Ishikawa (cell line): ENCODE data around the gene DDX23.
A peak's percentile ranks its signal among the peaks of the same experiment; 100 is the strongest.

Experiments
- CEBPB ChIP-seq: IDR thresholded peaks from 2 replicates; pipeline ENCODE4 v1.6.1; 2012
- CREB1 ChIP-seq: IDR thresholded peaks from 2 replicates; pipeline ENCODE4 v1.6.1; 2012; ENCODE audit warnings: low read depth
- EGR1 ChIP-seq: IDR thresholded peaks from 2 replicates; pipeline ENCODE4 v1.6.1; 2012
- EP300 ChIP-seq: IDR thresholded peaks from 2 replicates; pipeline ENCODE4 v1.6.1; 2012; ENCODE audit warnings: borderline replicate concordance
- FOXM1 ChIP-seq: IDR thresholded peaks from 2 replicates; pipeline ENCODE4 v1.6.1; 2012; ENCODE audit warnings: low read depth, borderline replicate concordance
- NFIC ChIP-seq: IDR thresholded peaks from 2 replicates; pipeline ENCODE4 v1.6.1; 2012
- TAF1 ChIP-seq: IDR thresholded peaks from 2 replicates; pipeline ENCODE4 v1.6.1; 2012; ENCODE audit warnings: low read depth, mild to moderate bottlenecking
- TEAD4 ChIP-seq: IDR thresholded peaks from 2 replicates; pipeline ENCODE4 v1.6.1; 2012
- YY1 ChIP-seq: IDR thresholded peaks from 2 replicates; pipeline ENCODE4 v1.6.1; 2012; ENCODE audit warnings: low read depth
- TF ChIP-seq, protein P1 (sequence below): IDR thresholded peaks from 2 replicates; pipeline ENCODE4 v1.6.1; 2012
- TF ChIP-seq, protein P2 (sequence below): IDR thresholded peaks from 2 replicates; pipeline ENCODE4 v1.6.1; 2012
- TF ChIP-seq, protein P3 (sequence below): IDR thresholded peaks from 2 replicates; pipeline ENCODE4 v1.6.1; 2012; ENCODE audit warnings: low read depth, mild to moderate bottlenecking

DDX23 gene

DNA sequence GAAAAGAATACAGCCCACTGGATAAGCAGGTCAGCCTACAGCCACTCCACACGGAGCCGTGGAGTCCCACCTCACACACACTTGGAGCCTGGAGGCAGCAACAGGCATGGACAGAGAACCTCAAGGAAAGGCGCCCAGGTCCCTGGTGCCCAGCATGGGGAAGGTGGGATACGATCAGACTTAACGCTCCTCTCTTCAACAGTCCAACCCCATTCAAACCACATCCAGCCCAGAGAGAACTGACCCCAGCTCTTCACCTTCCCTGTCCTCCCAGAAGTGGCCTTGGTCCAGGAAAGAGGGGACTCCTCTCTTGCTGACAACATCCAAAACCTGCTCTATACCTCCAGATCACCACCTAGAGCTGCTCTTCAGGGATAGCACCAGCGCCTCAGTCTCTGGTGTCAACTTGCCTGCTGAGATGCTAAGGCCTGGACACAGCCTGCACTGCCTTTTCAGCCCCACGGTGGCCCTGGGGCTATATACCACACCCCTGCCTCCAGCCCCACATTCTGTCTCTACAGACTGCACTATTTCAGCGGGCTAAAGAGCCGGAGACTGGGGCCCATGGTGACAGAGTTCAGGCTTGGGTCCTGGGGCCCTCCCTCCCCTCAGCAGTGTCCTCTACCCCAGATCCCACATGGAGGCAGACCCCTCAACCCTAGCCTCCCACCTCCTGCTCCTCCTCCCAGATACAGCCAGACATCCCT, 70.1 kb downstream of the DDX23 start:
- no peak for TF ChIP-seq YY1

DNA sequence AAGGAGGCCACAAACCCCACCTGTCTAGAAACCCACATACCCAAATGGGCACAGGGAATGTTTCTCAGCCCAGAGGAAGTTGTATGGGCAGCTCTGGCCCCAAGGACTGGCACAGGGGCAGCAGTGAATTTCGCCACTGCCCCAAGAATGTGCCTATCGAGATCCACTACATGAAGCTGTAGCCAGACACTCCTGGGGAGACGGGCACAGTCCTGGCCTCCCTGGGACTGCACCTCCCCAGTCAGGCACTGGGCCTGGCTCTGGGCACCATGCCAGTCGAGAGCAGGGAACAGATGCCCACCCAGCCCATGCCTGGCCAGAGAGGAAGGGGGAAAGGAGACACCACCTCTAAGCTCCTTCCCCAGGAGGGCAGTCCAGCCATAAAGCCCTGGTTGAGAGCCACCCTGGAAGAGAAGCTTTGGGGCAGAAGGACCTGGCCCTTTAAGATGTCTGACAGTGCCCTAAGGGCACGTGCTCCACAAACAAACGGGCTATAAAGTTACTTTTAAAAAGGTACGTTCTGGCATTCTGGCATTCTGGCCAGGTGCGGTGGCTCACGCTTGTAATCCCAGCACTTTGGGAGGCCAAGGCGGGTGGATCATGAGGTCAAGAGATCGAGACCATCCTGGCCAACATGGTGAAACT, 71.5 kb downstream of the DDX23 start:
- TF ChIP-seq CREB1 (no peak), YY1 (0 out of 2 replicates have a peak, but pooled peaks have one; percentile 20), CEBPB (no peak), NFIC (0 out of 2 replicates have a peak, but pooled peaks have one; percentile 21), TAF1 (no peak), TEAD4 (no peak), FOXM1 (no peak)
- TF ChIP-seq, protein P1, sequence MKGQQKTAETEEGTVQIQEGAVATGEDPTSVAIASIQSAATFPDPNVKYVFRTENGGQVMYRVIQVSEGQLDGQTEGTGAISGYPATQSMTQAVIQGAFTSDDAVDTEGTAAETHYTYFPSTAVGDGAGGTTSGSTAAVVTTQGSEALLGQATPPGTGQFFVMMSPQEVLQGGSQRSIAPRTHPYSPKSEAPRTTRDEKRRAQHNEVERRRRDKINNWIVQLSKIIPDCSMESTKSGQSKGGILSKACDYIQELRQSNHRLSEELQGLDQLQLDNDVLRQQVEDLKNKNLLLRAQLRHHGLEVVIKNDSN: peak; percentile 30; the same call in 1 of the 2 replicates
- TF ChIP-seq, protein P2, sequence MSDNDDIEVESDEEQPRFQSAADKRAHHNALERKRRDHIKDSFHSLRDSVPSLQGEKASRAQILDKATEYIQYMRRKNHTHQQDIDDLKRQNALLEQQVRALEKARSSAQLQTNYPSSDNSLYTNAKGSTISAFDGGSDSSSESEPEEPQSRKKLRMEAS: no peak
- TF ChIP-seq, protein P3, sequence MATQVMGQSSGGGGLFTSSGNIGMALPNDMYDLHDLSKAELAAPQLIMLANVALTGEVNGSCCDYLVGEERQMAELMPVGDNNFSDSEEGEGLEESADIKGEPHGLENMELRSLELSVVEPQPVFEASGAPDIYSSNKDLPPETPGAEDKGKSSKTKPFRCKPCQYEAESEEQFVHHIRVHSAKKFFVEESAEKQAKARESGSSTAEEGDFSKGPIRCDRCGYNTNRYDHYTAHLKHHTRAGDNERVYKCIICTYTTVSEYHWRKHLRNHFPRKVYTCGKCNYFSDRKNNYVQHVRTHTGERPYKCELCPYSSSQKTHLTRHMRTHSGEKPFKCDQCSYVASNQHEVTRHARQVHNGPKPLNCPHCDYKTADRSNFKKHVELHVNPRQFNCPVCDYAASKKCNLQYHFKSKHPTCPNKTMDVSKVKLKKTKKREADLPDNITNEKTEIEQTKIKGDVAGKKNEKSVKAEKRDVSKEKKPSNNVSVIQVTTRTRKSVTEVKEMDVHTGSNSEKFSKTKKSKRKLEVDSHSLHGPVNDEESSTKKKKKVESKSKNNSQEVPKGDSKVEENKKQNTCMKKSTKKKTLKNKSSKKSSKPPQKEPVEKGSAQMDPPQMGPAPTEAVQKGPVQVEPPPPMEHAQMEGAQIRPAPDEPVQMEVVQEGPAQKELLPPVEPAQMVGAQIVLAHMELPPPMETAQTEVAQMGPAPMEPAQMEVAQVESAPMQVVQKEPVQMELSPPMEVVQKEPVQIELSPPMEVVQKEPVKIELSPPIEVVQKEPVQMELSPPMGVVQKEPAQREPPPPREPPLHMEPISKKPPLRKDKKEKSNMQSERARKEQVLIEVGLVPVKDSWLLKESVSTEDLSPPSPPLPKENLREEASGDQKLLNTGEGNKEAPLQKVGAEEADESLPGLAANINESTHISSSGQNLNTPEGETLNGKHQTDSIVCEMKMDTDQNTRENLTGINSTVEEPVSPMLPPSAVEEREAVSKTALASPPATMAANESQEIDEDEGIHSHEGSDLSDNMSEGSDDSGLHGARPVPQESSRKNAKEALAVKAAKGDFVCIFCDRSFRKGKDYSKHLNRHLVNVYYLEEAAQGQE: no peak

DNA sequence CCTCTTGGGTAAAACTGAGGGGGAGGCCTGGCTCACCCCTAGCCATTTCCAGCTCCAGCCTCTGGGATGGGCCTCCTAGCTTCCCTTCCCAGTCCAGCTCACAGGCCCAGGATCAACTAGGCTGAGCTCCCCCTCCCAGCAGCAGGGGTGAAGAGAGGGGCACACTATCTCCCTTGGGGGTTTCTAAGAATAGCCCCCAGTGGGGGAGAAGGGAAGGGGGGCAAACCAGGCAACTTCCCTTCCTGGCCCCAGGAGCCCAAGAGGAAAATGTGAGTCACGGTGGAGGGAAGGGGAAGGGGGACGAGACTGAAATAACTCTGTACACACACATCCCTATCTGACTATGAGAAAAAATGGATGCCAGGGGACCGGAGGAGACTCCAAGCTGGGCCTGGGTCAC, 72.1 kb downstream of the DDX23 start:
- TF ChIP-seq EGR1 (no peak), EP300 (no peak)
